Lung (tissue), 12 donors: ENCODE measurements around the gene EBF3. TPM values are rescaled to one million over a fixed set of nuclear protein-coding genes. Genes with fewer than 3 reads are reported as not detected.
"Not testable (repeated sequence)": the region's sequence is repeated elsewhere in the genome, so short reads cannot be mapped to it uniquely, and the experiment has no call there.

Source experiments
- ATAC-seq: fragments of 200-7000 bp; cut with Tn5 transposase; one replicate; pipeline ENCODE4 v1.9.1; 2020; ENCODE audit warnings: moderate number of reproducible peaks; ENCODE audit not compliant: insufficient read depth, low FRiP score
- DNase-seq, 3 donors: peaks; one replicate each; pipeline ENCODE4 v3.0.0-alpha.2; 2013 to 2017
- H3K27ac ChIP-seq, 2 donors: one replicate each; pipeline ENCODE4 v1.5.1; 2013; ENCODE audit warnings: mild to moderate bottlenecking in 2 of 2, moderate library complexity in 2 of 2, control low read depth in 1 of 2, inconsistent platforms in 1 of 2, low read depth in 1 of 2, low read length in 1 of 2
- H3K27me3 ChIP-seq, 3 donors: one replicate each; pipeline ENCODE4 v1.5.1; 2013; ENCODE audit warnings: low read length in 2 of 3; ENCODE audit not compliant: control insufficient read depth in 3 of 3, insufficient read depth in 3 of 3
- H3K36me3 ChIP-seq, 4 donors: one replicate each; pipeline ENCODE4 v1.5.1; 2013; ENCODE audit warnings: low read length in 4 of 4, mild to moderate bottlenecking in 1 of 4, moderate library complexity in 1 of 4; ENCODE audit not compliant: control insufficient read depth in 4 of 4, insufficient read depth in 4 of 4
- H3K4me1 ChIP-seq, 5 donors: one replicate each; pipeline ENCODE4 v1.5.1; 2013; ENCODE audit warnings: low read length in 5 of 5, mild to moderate bottlenecking in 2 of 5, moderate library complexity in 1 of 5; ENCODE audit not compliant: control insufficient read depth in 5 of 5, insufficient read depth in 5 of 5
- H3K4me3 ChIP-seq: one replicate; pipeline ENCODE4 v1.5.1; 2013; ENCODE audit warnings: mild to moderate bottlenecking, control low read depth, moderate library complexity
- H3K9ac ChIP-seq, 2 donors: one replicate each; pipeline ENCODE4 v1.5.1; 2013; ENCODE audit warnings: low read length in 2 of 2, control low read depth in 1 of 2; ENCODE audit not compliant: insufficient read depth in 1 of 2
- H3K9me3 ChIP-seq, 4 donors: one replicate each; pipeline ENCODE4 v1.5.1; 2013; ENCODE audit warnings: low read length in 3 of 4, mild to moderate bottlenecking in 1 of 4, moderate library complexity in 1 of 4; ENCODE audit not compliant: control insufficient read depth in 4 of 4, insufficient read depth in 3 of 4
- CTCF ChIP-seq: IDR thresholded peaks from 2 replicates; pipeline ENCODE4 v1.5.1; 2012; ENCODE audit warnings: mild to moderate bottlenecking; ENCODE audit errors: control extremely low read depth, extremely low read depth
- WGBS, 2 donors: extraction: QIAGEN DNeasy Blood & Tissue Kit; methylation state at CpG; one replicate each; pipeline ENCODE4 v1.1.7; 2013; 5-methylcytosine and 5-hydroxymethylcytosine counted together
- polyA plus RNA-seq, 2 donors: library from polyadenylated mRNA; stranded (reverse); fragments of 200-250 nt; gene quantifications; one replicate each; pipeline ENCODE4 v1.2.1, GENCODE V29; 2013
- total RNA-seq, 2 donors: library from RNA; depleted of rRNA in 1 of 2; stranded (reverse); fragments of >200 nt in 1 of 2; gene quantifications; one replicate each; pipeline ENCODE4 v1.2.1, GENCODE V29; 2014 to 2021
- donor health status: control.
- donor health status: control.
- donor health status: Bipolar disorder and iron deficiency.
- donor health status: healthy.
- donor health status: DM: yes; HTN: yes; CAD: no.

The EBF3 gene
- total and polyA plus RNA-seq, 4 donors = 0.06 to 1.1 (median 0.08) TPM; not detected in 1

GRCh38 chr10:129921801-129922597 is 42.1 kb downstream of the EBF3 start:
- no peak overlapping the region for H3K27ac ChIP-seq
- WGBS, 2 donors = 91 to 93% methylated on average over 16 of the region's 16 CpGs
- ATAC-seq = no peak
- no peak for TF ChIP-seq CTCF
- H3K9ac ChIP-seq = no peak overlapping the region
- H3K4me3 ChIP-seq = no peak overlapping the region
- no peaks in the 10 kb centered on the region for H3K4me1 ChIP-seq
- H3K27me3 ChIP-seq = peaks cover 0 to 3% (median 0%) of the 10 kb centered on the region in 3 donors
- DNase-seq = no peak
- H3K9me3 ChIP-seq = peaks cover 0 to 4% (median 0%) of the 10 kb centered on the region in 4 donors
- no peaks in the 10 kb centered on the region for H3K36me3 ChIP-seq

- peaks cover 0 to 3% (median 0%) of the 10 kb centered on the region in 3 donors for H3K27me3 ChIP-seq
- no peaks in the 10 kb centered on the region for H3K36me3 ChIP-seq
- DNase-seq (no peak), ATAC-seq (no peak)
- no peak for TF ChIP-seq CTCF
- H3K4me1 ChIP-seq = no peaks in the 10 kb centered on the region
- no peak overlapping the region for H3K4me3 ChIP-seq
- H3K27ac ChIP-seq = no peak overlapping the region
- H3K9me3 ChIP-seq = peaks cover 0 to 4% (median 0%) of the 10 kb centered on the region in 4 donors
- H3K9ac ChIP-seq = no peak overlapping the region
- whole genome bisulfite sequencing, 2 donors = 90% methylated on average over 18 of the region's 18 CpGs
Measured at GRCh38 chr10:129921065-129921670, 42.9 kb downstream of the EBF3 start.

- H3K4me1 ChIP-seq, H3K4me3 ChIP-seq, H3K9me3 ChIP-seq, H3K27me3 ChIP-seq, H3K36me3 ChIP-seq, H3K9ac ChIP-seq, H3K27ac ChIP-seq, DNase-seq, ATAC-seq: not testable (repeated sequence)
- 96% methylated on average over 14 to 16 of the region's 18 CpGs for WGBS, 2 donors
Measured at GRCh38 chr10:129920187-129920586, 43.9 kb downstream of the EBF3 start.

GRCh38 chr10:129919358-129919757 is 44.7 kb downstream of the EBF3 start:
- Histone ChIP-seq H3K36me3 (no peaks in the 10 kb centered on the region), H3K27me3 (no peaks in the 10 kb centered on the region), H3K27ac (no peak overlapping the region), H3K9me3 (peaks cover 0 to 4% (median 0%) of the 10 kb centered on the region in 4 donors), H3K4me3 (no peak overlapping the region), H3K9ac (no peak overlapping the region), H3K4me1 (no peaks in the 10 kb centered on the region)
- 79 to 87% methylated on average over 4 of the region's 4 CpGs for WGBS, 2 donors
- no peak for TF ChIP-seq CTCF
- no peak for DNase-seq
- ATAC-seq = no peak
